Testis (tissue), 5 donors: ENCODE results near the gene GABRB3. TPM values are rescaled to one million over a fixed set of nuclear protein-coding genes. Genes with fewer than 3 reads are reported as not detected.
A peak's percentile ranks its signal among the peaks of the same experiment; 100 is the strongest.

Source experiments
- DNase-seq: peaks from one replicate; pipeline ENCODE4 v3.0.0-alpha.2; 2019
- H3K27ac ChIP-seq, 2 donors: fragments of 200-600 bp; sonication (generic); one replicate each; pipeline ENCODE4 v1.5.1; 2019
- H3K27me3 ChIP-seq: fragments of 200-600 bp; sonication (generic); one replicate; pipeline ENCODE4 v1.5.1; 2019
- H3K36me3 ChIP-seq: fragments of 200-600 bp; sonication (generic); one replicate; pipeline ENCODE4 v1.5.1; 2017; ENCODE audit warnings: low read depth; ENCODE audit errors: missing control alignments
- H3K4me1 ChIP-seq: fragments of 200-600 bp; sonication (generic); one replicate; pipeline ENCODE4 v1.5.1; 2019
- H3K4me3 ChIP-seq, 2 donors: fragments of 200-600 bp; sonication (generic); one replicate each; pipeline ENCODE4 v1.5.1; 2017 to 2019
- H3K9me3 ChIP-seq: fragments of 200-600 bp; sonication (generic); one replicate; pipeline ENCODE4 v1.5.1; 2017
- POLR2A ChIP-seq: fragments of 450-650 bp; IDR thresholded peaks from one replicate; pipeline ENCODE4 v1.6.1; 2017; ENCODE audit warnings: antibody characterized with exemption, mild to moderate bottlenecking, moderate library complexity
- WGBS, 2 donors: methylation state at CpG; one replicate each; pipeline ENCODE4 v1.1.5; 2018; 5-methylcytosine and 5-hydroxymethylcytosine counted together
- intact Hi-C: fragments of 100-400 bp; cut with DNase I; formaldehyde crosslinking; loops from one replicate; pipeline ENCODE4 v1.15.1; 2023; ENCODE audit warnings: low total_unique reads
- long read RNA-seq, 2 donors: transcript quantifications; one replicate each; lab custom pipeline, GENCODE V29; 2026
- polyA plus RNA-seq: library from polyadenylated mRNA; stranded (reverse); fragments of 350-450 nt; fragmentation: Illumina TruSeq; extraction: RNeasy Lipid Tissue Mini Kit (QIAGEN cat#74804); gene quantifications from one replicate; pipeline ENCODE4 v1.2.3, GENCODE V29; 2014; ENCODE audit warnings: low read depth, low replicate concordance; ENCODE audit not compliant: insufficient read depth
- total RNA-seq, 2 donors: library from RNA; depleted of rRNA; stranded (reverse); fragments of >200 nt; gene quantifications; one replicate each; pipeline ENCODE4 v1.2.3, GENCODE V29; 2016
- TF ChIP-seq, protein P1 (sequence below), 3 experiments: fragments of 450-650 bp in 2 of 3; fragments of 200-600 bp in 1 of 3; sonication (generic) in 1 of 3; IDR thresholded peaks; one replicate each; pipeline ENCODE4 v1.5.1; 2016 to 2019; ENCODE audit warnings: antibody characterized with exemption in 3 of 3, mild to moderate bottlenecking in 2 of 3, moderate library complexity in 1 of 3

Gene GABRB3
- total RNA-seq (10 to 100 TPM; 16.2 to 19.6 TPM), polyA plus RNA-seq (11.8 TPM)
- long read RNA-seq, donor 1, full-length matches to known transcripts, result 1 of 1 reads
- long read RNA-seq, donor 1, partial matches to known transcripts, result 0 of 1 reads
- long read RNA-seq, donor 1, other reads (novel, unspliced or antisense), result 0 of 1 reads
- long read RNA-seq, donor 2, result 0 reads

DNA sequence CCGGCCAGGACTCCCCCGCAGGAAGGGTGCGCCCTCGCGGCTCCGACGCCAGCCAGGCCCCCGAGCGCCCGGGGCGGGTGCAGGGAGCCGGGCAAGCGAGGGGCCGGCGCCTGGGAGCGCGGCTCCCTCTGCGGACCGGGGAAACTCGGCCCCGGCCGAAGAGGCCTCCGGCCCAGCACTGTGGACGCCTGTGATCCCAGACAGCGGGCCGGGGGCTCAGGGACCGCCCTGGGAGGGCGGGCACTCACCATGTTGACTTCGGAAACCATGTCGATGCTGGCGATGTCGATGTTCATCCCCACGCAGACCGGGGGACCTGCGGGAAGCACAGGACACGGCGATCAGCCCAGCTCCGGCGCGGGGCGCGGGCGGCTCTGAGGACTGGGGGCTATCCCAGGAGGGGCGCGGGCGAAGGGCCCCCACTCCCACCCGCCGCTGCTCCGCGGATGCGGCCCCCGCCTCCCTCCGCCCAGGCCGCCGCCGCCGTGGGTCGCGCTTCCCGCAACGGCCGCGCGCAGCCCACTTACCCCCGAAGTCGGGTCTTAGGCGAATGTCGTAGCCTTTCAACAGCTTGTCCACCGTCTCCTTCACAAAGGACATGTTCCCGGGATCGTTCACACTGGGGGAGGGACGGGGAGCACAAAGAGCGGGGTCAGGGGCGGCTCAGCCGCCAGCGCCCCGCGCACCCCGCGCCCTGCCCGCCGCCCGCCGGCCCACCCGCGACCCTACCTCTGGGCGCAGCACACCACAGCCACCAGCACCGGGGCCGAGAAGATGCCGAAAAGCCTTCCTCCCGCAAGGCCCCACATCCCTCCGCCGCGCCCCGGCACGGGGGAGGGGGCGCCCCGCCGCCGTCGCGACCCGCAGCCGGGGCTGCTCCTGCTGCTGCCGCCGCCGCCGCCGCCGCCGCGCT, at the start of gene GABRB3:
GABRB3 (minus strand) TSS at position 913 of the 913 bp plus-strand sequence.
- Histone ChIP-seq H3K4me3 (peak within 1 kb of the TSS; percentile 50 to 58), H3K4me1 (no peaks in the 10 kb centered on the region), H3K27ac (peak within 1 kb of the TSS in 1 of 2 donors; percentile 53), H3K27me3 (no peaks in the 10 kb centered on the region), H3K9me3 (no peaks in the 10 kb centered on the region), H3K36me3 (no peaks in the 10 kb centered on the region)
- no peak for TF ChIP-seq POLR2A
- TF ChIP-seq, protein P1, sequence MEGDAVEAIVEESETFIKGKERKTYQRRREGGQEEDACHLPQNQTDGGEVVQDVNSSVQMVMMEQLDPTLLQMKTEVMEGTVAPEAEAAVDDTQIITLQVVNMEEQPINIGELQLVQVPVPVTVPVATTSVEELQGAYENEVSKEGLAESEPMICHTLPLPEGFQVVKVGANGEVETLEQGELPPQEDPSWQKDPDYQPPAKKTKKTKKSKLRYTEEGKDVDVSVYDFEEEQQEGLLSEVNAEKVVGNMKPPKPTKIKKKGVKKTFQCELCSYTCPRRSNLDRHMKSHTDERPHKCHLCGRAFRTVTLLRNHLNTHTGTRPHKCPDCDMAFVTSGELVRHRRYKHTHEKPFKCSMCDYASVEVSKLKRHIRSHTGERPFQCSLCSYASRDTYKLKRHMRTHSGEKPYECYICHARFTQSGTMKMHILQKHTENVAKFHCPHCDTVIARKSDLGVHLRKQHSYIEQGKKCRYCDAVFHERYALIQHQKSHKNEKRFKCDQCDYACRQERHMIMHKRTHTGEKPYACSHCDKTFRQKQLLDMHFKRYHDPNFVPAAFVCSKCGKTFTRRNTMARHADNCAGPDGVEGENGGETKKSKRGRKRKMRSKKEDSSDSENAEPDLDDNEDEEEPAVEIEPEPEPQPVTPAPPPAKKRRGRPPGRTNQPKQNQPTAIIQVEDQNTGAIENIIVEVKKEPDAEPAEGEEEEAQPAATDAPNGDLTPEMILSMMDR (IDR thresholded peaks at IDR 0.05), result no peak
- 0 to 2% methylated on average over 9 to 49 of the region's 112 CpGs for WGBS, 2 donors
- no peak for DNase-seq
- intact Hi-C loops, result no loop called here

DNA sequence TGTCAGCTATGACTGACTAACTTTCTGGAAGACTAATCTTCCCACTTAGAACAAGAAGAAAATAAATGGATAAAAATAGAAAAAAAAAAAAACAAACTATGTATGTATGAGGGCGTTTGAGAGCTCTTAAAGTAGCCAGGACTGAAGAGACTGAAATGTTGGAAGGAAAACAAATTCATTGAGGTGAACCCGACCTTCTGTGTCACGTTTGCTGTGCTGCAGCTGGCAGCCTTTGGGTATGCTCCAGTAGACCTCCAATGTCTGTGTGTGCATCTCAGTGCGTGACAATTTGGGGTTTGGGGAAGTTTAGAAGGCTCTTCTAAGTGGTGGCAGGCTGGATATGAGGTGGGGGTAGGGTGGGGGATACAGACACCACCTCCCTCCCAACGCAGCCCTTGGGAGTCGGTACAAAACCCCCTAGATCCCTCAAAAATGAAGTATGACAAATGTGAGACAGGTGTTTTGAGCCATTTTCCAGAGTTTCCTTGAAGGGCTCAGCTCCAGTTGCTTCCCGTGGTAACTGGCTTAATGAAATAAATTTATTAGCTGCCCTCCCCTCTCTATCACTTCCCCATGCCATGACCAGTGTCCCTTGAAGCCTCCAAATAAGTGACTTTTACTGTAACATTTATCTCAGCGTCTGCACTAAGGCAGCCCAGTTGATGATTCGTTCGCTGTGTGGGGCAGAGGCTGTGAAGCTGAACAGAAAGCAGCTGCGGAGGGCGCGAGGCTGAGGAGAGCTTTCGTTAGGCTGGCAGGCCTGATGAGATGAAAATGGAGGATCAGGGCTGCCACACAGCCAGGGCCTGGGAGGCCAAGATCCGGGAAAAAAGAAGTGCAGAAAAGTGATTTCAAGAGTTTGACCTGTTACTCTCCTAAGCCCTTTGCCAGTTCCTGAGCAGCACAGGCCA, 34.9 kb upstream of the GABRB3 start:
- Histone ChIP-seq H3K9me3 (no peaks in the 10 kb centered on the region), H3K4me1 (no peaks in the 10 kb centered on the region), H3K4me3 (no peak overlapping the region), H3K27ac (no peak overlapping the region), H3K36me3 (no peaks in the 10 kb centered on the region), H3K27me3 (no peaks in the 10 kb centered on the region)
- DNase-seq, result no peak
- intact Hi-C loops, result no loop called here
- no peak for TF ChIP-seq POLR2A
- TF ChIP-seq, protein P1 (IDR thresholded peaks at IDR 0.05), result no peak
- 63 to 64% methylated on average over 15 of the region's 15 CpGs for WGBS, 2 donors

DNA sequence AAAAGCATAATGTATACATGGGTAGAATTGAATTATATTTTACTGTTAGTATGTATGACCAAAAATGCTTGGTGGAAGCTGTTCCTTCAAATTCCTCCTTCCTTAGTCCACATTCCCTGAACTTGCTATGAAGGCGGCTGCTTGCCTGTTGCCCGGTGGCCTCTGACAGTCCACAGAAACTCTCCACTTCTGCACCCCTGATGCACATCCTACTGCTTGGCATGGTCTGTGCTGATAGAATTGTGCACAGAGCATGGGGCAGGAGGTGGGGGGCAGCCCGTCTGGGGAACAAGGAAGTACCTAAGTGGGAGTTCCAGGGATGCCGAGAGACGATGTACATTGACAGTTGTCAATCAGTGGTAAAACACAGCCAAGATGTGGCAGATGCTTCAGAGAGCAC, 33.7 kb upstream of the GABRB3 start:
- H3K27me3 ChIP-seq, result no peaks in the 10 kb centered on the region
- no peak overlapping the region for H3K27ac ChIP-seq
- no peaks in the 10 kb centered on the region for H3K9me3 ChIP-seq
- intact Hi-C loops, result no loop called here
- WGBS, 2 donors, result 57 to 60% methylated on average over 5 of the region's 5 CpGs
- DNase-seq, result no peak
- no peak for TF ChIP-seq POLR2A
- TF ChIP-seq, protein P1 (IDR thresholded peaks at IDR 0.05), result no peak
- no peak overlapping the region for H3K4me3 ChIP-seq
- no peaks in the 10 kb centered on the region for H3K4me1 ChIP-seq
- no peaks in the 10 kb centered on the region for H3K36me3 ChIP-seq

DNA sequence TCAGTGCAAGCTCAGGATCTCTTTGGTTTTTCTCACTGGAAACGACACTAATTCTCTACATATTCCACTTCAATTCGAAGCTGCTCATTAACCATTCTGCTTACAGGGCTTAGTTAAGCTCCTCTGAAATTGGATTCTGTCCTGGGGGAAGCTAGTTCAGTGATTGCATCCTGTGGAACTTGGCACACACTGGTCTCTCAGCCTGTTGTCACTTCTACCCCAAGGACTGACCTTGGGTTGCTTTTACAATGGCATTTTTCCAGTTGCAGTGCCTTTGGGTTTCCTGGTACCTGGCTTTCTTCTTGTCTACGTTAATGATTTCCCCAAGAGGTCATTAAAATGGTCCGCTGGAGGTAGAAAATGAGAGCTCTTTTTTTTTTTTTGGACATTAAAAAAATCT, 33.3 kb upstream of the GABRB3 start:
- no peak for TF ChIP-seq POLR2A
- TF ChIP-seq, protein P1 (IDR thresholded peaks at IDR 0.05), result no peak
- DNase-seq, result no peak
- Histone ChIP-seq H3K4me1 (no peaks in the 10 kb centered on the region), H3K4me3 (no peak overlapping the region), H3K36me3 (no peaks in the 10 kb centered on the region), H3K27me3 (no peaks in the 10 kb centered on the region), H3K27ac (no peak overlapping the region), H3K9me3 (no peaks in the 10 kb centered on the region)
- WGBS, 2 donors, result 27 to 29% methylated on average over 4 of the region's 4 CpGs
- intact Hi-C loops, result no loop called here
